ENCODE measurements around the gene DNAAF2.
"Not testable (repeated sequence)": the region's sequence is repeated elsewhere in the genome, so short reads cannot be mapped to it uniquely, and the experiment has no call there.

The DNAAF2 gene

GRCh38 chr14:49584981-49585640 is 49.9 kb downstream of the DNAAF2 start:
- DNase-seq (ENCODE audit: low spot score): not testable (repeated sequence)

GRCh38 chr14:49584058-49584457 is 51.0 kb downstream of the DNAAF2 start:
- DNase-seq (ENCODE audit: low spot score): no peak

GRCh38 chr14:49583629-49584028 is 51.4 kb downstream of the DNAAF2 start:
- DNase-seq (ENCODE audit: low spot score): no peak

GRCh38 chr14:49582113-49582977 is 52.7 kb downstream of the DNAAF2 start:
- no peak for DNase-seq (ENCODE audit: low spot score)

GRCh38 chr14:49581209-49582112 is 53.6 kb downstream of the DNAAF2 start:
- DNase-seq (ENCODE audit: low spot score): no peak

GRCh38 chr14:49579841-49580240 is 55.2 kb downstream of the DNAAF2 start:
- no peak for DNase-seq (ENCODE audit: low spot score)

- no peak for DNase-seq (ENCODE audit: low spot score)
Observed at GRCh38 chr14:49578141-49578540, 56.9 kb downstream of the DNAAF2 start.
